Cardiac septum (tissue), 1 donor: Measurements from ENCODE around the gene GAB2. TPM values are rescaled to one million over a fixed set of nuclear protein-coding genes. Genes with fewer than 3 reads are reported as not detected.
"Not testable (repeated sequence)": the region's sequence is repeated elsewhere in the genome, so short reads cannot be mapped to it uniquely, and the experiment has no call there.

ENCODE experiments used
- DNase-seq: peaks from one replicate; pipeline ENCODE4 v3.0.0-alpha.2; 2020; ENCODE audit warnings: low spot score
- intact Hi-C: fragments of 100-400 bp; cut with DNase I; formaldehyde crosslinking; loops from one replicate; pipeline ENCODE4 v1.14.0; 2022
- total RNA-seq: library from RNA; stranded (reverse); fragmentation: NEBNext Ultra II Directional; extraction: Animal tissue kit (Norgen Biotek cat#: 25700); gene quantifications from one replicate; pipeline ENCODE4 v1.2.1, GENCODE V29; 2021
- donor health status: DM: no; HTN: no; CAD: no.

Gene GAB2
- total RNA-seq, 1 donor from 2014 or later, result 42.9 TPM

DNA sequence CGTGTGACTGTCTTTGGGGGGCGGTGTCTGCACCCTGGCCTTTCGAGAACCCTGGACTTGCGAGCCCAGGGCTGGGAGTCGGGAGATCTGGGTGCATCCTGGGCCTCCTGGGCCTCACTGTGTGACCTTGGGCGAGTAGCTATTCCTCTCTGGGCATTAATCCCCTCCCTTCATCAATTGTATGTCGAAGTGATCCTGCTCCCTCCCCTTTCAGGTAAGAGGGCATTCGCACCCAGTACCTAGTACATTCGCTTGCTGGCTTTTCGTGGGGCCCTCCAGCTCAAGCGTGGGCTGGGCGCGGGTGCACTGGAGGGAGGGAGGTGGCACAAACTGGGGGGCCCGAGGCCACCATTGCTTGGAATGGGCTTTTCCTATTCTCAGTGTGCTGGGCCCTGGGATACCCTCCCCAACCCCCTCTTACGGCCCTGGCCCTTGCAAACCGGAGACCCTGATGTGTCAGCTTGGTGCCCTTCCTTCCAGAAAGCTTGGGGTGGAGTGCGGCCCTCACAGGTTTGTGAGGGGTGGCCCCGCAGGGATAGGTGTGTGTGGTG is 228.4 kb downstream of the GAB2 start:
- intact Hi-C loops, result loop anchor here (5.0 kb wide), 1 partner anchor 47 kb away; no protein-coding TSS in a partner anchor
- DNase-seq, result no peak

DNA sequence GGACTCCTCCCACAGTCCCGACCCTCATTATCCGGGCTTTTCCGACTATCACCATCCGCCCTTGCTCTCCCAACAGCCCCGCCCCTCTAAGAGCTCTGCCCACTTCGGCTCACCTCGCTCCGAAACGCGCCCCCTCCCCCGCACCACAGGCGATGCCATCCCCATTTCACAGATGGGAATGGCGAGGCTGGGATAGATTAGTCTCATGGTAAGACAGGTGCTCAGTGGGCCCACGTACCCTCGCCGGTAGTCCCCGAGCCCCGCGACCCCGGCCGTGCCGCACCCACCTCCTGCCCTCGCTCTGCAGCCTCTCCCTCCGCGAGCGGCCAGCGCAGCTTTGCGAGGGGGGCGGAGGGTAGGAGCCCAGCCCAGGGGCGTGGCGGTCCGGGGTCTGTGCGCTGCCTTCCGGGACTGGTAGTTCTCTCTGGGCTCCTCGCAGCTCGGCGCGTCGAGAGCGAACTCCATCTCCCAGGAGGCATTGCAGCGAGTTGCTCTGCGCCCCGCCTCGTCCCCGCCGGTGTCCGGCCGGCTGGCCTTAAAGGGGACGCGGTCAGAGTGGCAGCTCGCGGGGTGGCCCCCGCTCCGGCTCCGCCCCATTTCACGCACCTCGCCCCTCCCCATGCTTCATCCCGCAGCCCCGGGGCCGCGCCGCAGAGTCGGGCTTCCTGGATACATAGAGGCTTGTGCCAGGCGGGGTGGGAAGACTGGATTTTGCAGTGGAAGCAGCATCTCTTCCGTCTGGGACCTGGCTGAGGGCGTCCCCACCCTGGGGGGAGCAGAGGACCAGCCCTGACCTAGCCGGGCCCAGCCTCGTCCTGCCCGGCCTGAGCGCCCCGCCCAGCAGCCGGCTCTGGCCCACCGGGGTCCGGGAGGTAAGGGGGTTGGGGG is 229.1 kb downstream of the GAB2 start, which contains the start of the genes KCTD21 and USP35:
Gene KCTD21, minus strand, starts transcription at position 341 of the 888 bp plus-strand sequence. CDS start 14,072 bp downstream, outside the sequence.
Gene USP35, plus strand, starts transcription at position 634 of the 888 bp plus-strand sequence. CDS start 7,327 bp downstream, outside the sequence.
- intact Hi-C loops, result loop anchor here (5.0 kb wide), 1 partner anchor 46 kb away; no protein-coding TSS in a partner anchor
- DNase-seq, result peak; percentile 100

DNA sequence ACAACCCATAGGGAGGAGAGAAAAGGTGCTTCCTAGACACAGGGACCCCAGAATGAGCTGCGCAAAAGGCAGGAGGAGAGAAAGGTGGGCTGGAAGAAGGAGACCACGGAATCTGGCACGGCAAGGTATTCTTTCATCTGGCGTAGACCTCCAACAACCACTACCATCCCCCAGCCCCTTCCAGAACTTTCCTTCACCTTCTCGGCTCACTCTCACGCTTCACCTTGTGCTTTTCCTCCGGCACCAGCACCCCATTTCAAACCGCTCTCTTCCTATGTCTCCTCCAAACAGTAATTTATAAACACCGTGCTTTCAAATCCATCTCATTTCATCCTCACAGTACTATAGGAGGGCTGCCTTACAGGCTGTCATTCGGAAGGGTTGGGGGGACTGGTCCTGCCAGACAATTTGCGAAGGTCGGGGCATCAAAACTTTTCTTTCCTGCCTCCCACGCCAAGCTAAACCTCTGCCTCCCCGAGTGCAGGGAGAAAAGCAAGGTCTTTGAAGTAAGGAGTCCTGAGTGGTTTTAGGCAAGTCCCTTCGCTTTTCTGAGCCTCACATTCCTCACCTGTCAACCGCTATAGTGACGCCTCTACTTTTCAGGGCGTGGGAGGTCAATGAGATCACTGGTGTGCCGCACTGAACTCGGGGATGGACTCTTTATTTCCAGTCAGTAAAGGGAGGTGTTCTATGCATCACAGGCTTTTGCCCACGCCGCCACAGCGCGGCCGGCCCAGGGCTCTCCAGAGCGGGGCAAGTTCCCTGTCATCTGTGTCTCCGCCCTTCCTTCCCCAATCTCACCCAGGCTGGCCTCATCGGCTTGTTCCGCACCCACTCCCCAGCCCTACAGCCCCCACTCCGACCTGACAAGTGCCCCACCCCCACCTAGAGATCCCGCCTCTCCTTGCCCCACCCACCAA is 230.0 kb downstream of the GAB2 start:
- no peak for DNase-seq

DNA sequence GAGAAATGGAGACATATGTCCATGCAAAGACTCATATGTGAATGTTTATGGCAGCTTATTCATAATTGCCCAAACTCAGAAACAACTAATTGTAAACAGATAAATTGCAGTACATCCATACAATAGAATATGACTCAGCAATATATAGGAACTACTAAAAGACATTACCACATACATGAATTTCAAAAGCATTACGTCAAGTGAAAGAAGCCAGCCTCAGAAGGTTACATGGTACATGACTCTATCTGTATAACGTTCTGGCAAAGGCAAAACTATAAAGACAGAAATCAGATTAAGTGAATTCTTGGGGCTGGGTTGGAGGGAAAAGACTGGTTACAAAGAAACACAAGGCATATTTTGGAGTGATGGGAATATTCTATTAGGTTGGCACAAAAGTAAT is 236.4 kb downstream of the GAB2 start:
- intact Hi-C loops, result no loop called here
- DNase-seq, result no peak

More for the DNA sequence above, 230.0 kb downstream of the GAB2 start:
- intact Hi-C loops, result loop anchor here (5.0 kb wide), 1 partner anchor 45 kb away; no protein-coding TSS in a partner anchor

DNA sequence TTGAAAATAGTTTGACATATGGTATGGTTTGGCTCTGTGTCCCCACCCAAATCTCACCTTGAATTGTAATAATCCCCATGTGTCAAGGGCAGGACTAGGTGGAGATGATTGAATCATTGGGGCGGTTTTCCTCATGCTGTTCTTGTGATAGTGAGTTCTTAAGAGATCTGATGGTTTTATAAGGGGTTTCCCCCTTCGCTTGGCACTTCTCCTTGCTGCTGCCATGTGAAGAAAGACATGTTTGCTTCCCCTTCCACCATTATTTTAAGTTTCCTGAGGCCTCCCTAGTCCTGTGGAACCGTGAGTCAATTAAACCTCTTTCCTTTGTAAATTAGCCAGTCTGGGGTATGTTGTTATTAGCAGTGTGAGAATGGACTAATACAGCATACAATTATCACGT is 236.9 kb downstream of the GAB2 start:
- DNase-seq, result no peak
- intact Hi-C loops, result no loop called here

DNA sequence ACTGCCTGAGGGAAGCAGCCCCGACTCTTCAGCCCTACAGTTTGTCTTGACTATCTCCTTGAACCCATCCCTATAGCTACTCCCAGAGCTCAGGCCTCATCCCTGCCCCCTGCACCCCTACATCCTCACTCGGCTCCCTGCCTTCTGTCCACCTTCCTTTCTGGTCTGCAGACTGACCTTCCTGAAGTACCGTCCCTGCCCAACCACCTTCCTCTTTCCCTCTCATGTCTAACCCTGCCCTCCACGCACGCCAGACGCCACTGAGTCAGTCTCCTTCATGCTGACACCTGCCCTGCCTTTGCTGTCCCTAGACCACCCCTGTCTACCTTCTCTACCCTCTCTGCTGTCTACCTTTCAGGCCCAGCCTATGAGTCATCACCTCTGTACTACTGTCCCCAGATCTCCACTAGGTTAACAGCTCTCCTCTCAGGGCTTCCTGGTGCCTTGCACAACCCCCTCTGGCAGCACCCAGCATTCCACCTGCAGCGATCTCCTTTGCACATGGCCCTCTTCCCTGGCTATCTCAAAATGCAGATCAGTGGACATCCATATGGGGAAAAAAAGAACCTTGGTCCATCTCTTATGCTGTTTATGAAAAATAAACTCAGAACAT is 238.1 kb downstream of the GAB2 start:
- intact Hi-C loops, result no loop called here

DNA sequence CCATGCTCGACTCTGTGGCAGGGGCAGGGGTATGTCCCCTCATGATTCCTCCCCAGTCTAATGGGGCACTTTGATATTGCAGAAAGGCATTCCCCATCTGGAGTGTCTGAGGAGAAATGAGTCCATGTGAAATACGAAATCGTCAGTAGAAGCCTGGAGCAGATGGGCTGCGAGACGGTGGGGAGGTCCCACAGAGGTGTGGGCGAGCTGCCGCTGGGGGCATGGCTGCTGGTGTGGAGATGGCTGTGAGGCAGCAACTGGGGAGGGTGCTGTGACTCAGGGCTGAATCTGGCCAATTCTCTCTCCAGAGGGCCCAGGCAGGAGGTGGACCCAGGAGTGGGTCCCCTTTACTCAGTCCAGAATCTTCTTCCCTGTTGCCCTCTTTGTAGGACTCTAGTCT is 240.4 kb downstream of the GAB2 start:
- intact Hi-C loops, result no loop called here
- DNase-seq, result no peak

More for the DNA sequence above, 238.1 kb downstream of the GAB2 start:
- no peak for DNase-seq

DNA sequence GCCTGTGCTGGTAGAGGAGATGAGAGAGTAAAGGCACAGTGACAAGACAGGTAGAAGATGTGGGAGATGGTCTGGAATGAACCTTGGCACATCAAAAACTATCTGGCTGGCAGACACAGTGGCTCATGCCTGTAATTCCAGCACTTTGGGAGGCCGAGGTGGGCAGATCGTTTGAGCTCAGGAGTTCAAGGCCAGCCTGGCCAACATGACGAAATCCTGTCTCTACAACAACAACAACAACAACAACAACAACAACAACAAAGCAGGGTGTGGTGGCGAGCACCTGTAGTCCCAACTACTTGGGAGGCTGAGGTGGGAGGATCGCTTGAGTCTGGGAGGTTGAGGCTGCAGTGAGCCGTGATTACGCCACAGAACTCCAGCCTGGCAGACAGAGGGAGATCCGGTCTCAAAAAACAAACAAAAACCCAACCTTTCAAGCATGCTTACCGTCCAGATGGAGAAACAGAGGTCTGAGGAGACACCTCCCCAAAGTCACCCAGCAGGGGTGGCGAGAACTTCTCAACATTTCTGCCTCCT is 240.9 kb downstream of the GAB2 start:
- intact Hi-C loops, result no loop called here
- no peak for DNase-seq

DNA sequence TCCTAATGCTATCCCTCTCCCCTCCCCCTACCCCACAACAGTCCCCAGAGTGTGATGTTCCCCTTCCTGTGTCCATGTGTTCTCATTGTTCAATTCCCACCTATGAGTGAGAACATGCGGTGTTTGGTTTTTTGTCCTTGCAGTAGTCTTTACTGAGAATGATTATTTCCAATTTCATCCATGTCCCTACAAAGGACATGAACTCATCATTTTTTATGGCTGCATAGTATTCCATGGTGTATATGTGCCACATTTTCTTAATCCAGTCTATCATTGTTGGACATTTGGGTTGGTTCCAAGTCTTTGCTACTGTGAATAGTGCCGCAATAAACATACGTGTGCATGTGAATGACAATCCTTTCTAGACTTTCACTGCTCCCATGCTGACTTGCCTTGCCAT is 241.8 kb downstream of the GAB2 start:
- intact Hi-C loops, result not testable (repeated sequence)

DNA sequence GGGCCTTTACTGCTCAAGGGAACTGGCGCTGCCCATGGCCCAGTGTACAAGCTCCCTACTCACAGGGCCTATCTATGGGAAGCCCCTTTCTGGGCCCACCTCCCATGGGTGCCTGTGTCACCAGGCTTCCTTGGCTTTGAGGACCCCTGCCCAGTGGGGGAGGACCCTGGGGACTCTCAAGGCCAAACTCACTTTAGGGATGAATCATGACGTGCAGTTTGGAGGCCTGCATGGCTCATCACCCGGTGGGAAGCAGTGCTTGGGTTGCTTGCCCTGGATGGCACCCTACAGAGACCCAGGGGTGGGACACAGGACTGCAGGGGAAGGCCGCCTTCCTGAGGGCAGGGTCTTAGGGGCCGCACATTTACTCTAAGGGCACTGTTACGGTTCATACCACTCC is 245.7 kb downstream of the GAB2 start:
- DNase-seq, result no peak
- intact Hi-C loops, result no loop called here

More for the DNA sequence above, 241.8 kb downstream of the GAB2 start:
- not testable (repeated sequence) for DNase-seq

DNA sequence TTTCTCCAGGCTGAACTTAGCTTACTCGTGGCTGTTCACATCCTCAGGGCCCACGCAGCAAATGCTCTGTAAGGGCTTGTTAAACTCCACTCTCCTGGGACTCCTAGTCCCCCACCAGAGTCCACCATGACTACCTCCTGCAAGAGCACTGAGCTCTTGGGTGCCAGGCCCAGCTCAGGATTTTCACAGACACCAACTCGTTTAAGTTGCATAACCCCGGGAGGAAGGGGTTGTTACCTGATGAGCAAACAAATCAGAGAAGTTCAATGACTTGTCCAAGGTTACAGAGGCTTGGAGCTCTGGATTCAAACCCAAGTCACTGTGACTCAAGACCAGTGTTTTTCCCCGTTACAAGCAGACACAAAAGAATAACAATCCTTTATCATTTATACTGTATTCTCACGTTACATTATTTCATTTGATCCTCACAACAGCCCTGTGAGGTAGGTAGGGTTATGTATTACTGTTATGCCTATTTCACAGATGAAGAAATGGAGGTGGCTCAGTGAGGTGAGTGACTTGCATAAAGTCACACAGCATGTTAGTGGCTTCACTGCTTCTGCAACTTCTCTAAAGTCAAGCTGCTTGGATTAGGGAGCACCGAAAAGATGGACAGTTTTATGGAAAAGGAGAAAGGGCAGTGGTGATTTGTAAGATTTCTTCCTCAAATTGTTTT is 246.6 kb downstream of the GAB2 start:
- intact Hi-C loops, result no loop called here
- no peak for DNase-seq

DNA sequence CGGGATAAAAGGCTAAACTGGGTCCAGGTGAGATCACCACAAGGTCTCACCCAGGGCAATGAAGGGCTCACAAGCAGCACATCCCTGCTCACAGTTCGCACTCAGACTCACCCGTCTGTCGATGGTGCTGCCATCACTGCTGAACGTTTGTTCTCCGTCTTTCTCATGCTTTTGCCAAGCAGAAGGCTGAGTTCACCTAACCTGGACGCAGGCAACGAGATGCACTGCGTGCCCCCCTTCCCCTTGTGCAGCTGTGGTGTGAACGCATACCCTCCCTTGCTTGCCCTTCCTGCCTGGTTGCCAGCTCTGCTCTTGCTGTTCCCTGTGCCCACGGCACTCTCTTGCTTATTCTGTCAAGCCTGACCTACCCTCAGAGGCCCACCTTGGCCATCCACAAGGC is 247.2 kb downstream of the GAB2 start:
- DNase-seq, result no peak
- intact Hi-C loops, result no loop called here

DNA sequence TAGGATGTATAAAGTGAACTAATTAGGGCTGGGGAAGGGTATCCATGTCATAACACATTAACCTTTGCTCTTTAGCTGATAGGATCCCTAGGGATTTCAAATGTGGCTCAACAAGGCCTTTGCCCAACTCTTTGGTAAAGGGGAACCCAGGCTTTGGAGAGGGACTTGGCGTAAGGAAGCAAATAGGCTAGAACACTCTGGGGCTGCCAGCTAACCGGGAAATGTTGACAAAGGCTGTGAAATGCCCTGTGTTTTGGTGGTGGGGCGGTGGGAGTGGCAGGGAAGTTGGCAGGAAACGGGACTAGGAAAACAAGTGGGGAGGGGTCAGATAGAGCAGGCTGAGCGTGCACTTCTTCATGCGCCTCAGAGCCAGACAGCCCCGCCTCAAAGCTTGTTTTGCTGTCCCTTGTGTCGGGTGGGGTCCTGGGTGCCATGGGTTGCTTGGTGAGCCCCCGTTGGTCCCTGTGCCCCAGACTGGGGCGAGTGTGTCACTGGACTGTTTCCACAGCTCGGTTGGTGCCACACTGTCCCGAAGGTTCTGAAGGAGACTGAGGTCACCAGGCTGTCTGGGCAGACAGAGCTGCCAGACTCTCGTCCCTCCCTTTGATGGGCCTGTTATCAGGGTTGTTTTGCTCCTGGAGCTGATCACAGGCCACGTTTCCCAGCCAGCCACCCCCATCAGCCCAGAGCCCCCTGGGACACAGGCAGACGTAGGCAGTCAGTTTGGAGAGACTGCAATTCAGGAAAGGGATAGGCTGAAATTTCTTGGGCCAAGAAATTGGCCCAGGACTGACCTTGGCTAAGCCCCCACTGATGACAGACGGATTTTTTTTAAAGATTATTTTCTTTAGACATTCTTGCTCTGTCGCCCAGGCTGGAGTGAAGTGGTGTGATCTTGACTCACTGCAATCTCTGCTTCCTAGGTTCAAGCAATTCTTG is 248.8 kb downstream of the GAB2 start:
- peak; percentile 91 for DNase-seq
- intact Hi-C loops, result loop anchor here (5.0 kb wide), 1 partner anchor 248 kb away; the partner anchor contains the start of gene GAB2

DNA sequence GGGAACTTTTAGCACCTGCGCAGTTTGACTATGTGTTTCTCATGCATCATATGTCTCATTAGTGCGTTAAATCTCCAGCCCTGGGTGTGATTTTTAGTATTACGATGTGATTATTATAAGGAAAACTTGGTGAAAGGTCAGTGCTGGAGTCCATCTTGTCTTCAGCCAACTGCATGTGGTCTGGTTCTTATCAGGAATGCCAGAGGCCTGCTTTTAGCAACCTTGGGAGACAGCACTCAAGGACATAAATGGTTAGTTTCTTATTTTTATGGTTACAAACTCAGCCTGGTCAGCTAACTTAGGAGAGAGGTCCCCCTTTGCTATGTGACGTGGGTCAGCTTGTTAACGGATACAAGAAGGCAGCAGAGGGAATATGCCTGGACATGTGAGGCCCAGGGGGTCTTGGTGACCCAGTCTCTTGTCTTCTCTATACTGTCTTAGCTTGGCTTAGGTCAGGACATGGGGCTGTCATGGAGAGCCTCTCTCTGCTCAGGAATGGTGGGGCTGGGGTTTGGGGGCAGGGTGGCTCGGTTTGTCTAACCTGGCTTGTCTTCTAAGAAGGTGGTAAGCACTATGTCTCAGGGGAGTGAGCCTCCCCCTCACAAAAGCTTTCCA is 250.7 kb downstream of the GAB2 start:
- no peak for DNase-seq
- intact Hi-C loops, result loop anchor here (5.0 kb wide), 1 partner anchor 250 kb away; the partner anchor contains the start of gene GAB2
